GM23338 (cell line): Measurements from ENCODE around the gene CACNB4.

ENCODE experiments used
- EZH2 ChIP-seq: fragments of 200-600 bp; sonication (generic); IDR thresholded peaks from one replicate; pipeline ENCODE4 v1.8.0; 2017; ENCODE audit warnings: antibody characterized with exemption, mild to moderate bottlenecking, low read depth; ENCODE audit not compliant: unreplicated experiment
- EZH2phosphoT487 ChIP-seq: fragments of 200-600 bp; sonication (generic); IDR thresholded peaks from one replicate; pipeline ENCODE4 v1.8.1; 2018; ENCODE audit warnings: antibody characterized with exemption; ENCODE audit not compliant: unreplicated experiment
- POLR2AphosphoS5 ChIP-seq: IDR thresholded peaks from 2 replicates; pipeline ENCODE4 v1.6.1; 2016; ENCODE audit warnings: antibody characterized with exemption, low read depth
- STAT1 ChIP-seq: IDR thresholded peaks from one replicate; pipeline ENCODE4 v1.6.1; 2016; ENCODE audit warnings: antibody characterized with exemption; ENCODE audit not compliant: unreplicated experiment
- ZNF114 ChIP-seq: fragments of 250-450 bp; sonication (Bioruptor Pico); IDR thresholded peaks from 2 replicates; pipeline ENCODE4 v1.5.0; 2020; ENCODE audit warnings: mild to moderate bottlenecking, moderate library complexity
- TF ChIP-seq, protein P1 (sequence below), 2 experiments: fragments of 200-600 bp in 1 of 2; sonication (generic) in 1 of 2; conservative IDR thresholded peaks; 2 replicates each; pipeline versions ENCODE4 v1.5.1 to v1.6.1; 2016 to 2017; ENCODE audit warnings: antibody characterized with exemption in 2 of 2, low read depth in 2 of 2, mild to moderate bottlenecking in 2 of 2, moderate library complexity in 1 of 2
- TF ChIP-seq, protein P2 (sequence below): IDR thresholded peaks from one replicate; pipeline ENCODE4 v1.6.1; 2018; ENCODE audit warnings: antibody characterized with exemption; ENCODE audit not compliant: unreplicated experiment

- TF ChIP-seq, protein P1, sequence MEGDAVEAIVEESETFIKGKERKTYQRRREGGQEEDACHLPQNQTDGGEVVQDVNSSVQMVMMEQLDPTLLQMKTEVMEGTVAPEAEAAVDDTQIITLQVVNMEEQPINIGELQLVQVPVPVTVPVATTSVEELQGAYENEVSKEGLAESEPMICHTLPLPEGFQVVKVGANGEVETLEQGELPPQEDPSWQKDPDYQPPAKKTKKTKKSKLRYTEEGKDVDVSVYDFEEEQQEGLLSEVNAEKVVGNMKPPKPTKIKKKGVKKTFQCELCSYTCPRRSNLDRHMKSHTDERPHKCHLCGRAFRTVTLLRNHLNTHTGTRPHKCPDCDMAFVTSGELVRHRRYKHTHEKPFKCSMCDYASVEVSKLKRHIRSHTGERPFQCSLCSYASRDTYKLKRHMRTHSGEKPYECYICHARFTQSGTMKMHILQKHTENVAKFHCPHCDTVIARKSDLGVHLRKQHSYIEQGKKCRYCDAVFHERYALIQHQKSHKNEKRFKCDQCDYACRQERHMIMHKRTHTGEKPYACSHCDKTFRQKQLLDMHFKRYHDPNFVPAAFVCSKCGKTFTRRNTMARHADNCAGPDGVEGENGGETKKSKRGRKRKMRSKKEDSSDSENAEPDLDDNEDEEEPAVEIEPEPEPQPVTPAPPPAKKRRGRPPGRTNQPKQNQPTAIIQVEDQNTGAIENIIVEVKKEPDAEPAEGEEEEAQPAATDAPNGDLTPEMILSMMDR (conservative IDR thresholded peaks at IDR 0.05; ENCODE audit: low read depth in 2 of 2), result no peak
- no peak for TF ChIP-seq POLR2AphosphoS5
- TF ChIP-seq, protein P2, sequence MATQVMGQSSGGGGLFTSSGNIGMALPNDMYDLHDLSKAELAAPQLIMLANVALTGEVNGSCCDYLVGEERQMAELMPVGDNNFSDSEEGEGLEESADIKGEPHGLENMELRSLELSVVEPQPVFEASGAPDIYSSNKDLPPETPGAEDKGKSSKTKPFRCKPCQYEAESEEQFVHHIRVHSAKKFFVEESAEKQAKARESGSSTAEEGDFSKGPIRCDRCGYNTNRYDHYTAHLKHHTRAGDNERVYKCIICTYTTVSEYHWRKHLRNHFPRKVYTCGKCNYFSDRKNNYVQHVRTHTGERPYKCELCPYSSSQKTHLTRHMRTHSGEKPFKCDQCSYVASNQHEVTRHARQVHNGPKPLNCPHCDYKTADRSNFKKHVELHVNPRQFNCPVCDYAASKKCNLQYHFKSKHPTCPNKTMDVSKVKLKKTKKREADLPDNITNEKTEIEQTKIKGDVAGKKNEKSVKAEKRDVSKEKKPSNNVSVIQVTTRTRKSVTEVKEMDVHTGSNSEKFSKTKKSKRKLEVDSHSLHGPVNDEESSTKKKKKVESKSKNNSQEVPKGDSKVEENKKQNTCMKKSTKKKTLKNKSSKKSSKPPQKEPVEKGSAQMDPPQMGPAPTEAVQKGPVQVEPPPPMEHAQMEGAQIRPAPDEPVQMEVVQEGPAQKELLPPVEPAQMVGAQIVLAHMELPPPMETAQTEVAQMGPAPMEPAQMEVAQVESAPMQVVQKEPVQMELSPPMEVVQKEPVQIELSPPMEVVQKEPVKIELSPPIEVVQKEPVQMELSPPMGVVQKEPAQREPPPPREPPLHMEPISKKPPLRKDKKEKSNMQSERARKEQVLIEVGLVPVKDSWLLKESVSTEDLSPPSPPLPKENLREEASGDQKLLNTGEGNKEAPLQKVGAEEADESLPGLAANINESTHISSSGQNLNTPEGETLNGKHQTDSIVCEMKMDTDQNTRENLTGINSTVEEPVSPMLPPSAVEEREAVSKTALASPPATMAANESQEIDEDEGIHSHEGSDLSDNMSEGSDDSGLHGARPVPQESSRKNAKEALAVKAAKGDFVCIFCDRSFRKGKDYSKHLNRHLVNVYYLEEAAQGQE, result no peak
- no peak for TF ChIP-seq ZNF114 (CRISPR knock-in tag)
- no peak for TF ChIP-seq EZH2phosphoT487
- TF ChIP-seq EZH2, result no peak
- no peak for TF ChIP-seq STAT1
Measured at GRCh38 chr2:152042636-152043615, 55.9 kb downstream of the CACNB4 start.
